NCI-H146 treated with DMSO at 0.1 percent for 48 hours (cell line): ENCODE data around the gene NSMCE3.
"Not testable (repeated sequence)": the region's sequence is repeated elsewhere in the genome, so short reads cannot be mapped to it uniquely, and the experiment has no call there.

Experiments used
- DNase-seq: peaks from one replicate; lab custom pipeline; 2025; ENCODE audit not compliant: unreplicated experiment; lab: John Stamatoyannopoulos, UW

Gene NSMCE3

DNA sequence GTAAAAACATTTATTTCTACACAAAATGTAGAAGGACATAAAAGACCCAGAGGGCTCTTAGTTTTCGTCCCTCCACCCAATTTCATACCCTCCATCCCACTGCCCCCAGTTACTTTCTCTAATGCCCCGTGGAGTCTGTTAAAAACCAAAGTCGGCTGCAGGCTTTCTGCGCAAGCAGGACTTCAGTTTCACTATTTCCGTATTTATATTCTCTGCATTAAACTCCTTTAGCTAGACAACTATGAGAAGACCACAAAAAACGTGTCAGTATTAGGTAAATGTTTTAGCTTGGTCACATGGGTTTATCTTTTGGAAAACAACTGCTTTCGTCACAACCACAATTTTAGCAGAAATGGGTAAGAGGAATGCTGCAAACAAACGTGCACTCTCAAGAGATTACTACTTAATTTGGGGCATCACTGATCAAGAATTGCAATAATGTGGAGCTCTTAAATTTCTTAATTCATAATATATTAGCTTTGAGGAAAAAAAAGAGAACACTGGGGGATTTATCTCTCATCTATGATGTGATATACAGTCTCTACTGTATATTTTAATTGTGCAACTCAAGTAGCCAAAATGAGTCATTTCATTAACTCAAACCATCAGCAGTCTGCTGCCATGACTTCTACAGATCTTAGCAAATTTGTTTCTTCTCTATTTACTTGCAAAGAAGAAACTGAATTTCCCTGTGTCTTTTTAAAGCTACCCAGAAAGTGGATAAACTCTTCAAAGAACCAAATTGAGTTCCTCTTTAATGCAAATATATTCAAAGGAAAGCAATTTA is 740 bp upstream of the NSMCE3 start:
- DNase-seq, result no peak

DNA sequence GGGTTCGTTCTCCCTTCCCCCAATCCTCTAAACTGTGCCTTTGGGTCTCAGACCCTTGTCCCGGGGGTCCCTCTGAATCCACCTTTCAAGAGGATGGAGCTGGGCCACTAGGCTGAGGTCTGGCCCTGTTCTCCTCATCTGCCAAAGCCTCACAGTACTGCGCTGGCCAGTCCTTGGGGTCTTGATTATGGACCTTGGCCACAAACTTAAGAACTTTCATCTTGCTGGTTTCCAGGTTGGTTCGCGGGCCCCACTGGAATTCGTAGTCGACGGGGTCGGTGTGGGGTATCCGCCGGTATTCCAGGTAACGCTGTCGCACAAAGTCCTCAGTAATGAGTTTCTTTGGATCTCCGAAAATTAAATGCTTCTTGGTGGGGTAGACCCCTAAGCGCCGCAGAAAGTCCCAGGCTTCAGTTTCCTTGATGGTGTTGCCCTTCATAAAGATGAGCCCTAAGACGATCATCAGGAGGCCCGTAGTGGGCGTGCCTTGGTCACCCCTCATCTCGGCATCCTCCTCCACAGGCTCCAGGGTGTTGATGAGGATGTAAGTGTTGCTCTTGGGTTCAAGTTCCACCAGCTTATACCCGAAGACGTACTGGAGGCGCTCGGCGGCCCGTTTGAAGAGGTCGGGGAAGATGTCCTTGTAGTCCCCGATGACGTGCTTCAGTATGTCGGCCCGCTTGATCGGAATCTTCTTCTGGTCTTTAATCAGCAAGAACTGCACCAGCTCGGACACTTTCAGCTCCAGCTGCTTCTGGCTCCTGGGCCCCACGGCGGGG is 727 bp downstream of the NSMCE3 start:
- DNase-seq, result no peak

DNA sequence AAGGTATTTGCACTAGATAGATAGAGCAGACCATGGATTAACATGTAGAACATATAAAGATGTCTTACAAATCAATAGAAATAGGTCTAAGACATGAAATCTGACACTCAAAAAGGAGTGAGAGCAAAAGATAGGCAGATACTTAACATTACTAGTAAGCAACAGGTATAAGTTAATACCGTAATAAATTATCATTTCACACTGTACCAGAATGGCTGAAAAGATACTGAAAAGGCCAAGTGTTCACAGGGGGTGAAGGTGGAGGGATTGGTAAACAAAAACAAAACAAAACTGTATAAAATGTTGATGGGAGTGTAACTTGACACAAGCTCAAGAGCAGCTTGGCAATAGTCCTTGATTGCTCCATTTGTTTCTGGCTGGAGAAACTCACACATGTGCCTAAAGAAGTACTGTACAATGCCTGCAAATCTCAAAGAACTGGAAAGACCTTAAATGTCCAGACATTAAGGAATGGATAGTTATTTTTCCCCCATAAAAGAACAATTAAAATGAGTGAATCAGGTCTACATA is 3.5 kb downstream of the NSMCE3 start:
- DNase-seq, result no peak

DNA sequence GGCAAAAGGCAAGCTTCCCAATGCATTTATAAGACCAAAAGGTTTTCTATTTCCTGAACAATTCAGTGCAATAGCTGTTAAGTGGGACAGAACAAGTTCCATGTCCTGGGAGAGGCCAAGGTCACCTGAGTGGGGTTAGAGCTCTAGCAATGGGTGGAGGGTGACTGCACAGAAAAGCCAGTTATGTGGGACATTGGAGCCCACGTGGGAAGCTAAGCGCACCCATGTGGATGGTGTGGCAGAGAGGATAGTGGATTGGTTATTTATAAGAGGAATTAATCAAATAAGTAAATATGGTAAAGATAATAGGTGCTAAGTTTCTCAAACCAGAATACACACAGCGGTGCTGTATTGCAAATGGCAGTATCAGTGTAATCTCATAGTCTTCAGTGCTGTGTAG is 6.3 kb downstream of the NSMCE3 start:
- no peak for DNase-seq

DNA sequence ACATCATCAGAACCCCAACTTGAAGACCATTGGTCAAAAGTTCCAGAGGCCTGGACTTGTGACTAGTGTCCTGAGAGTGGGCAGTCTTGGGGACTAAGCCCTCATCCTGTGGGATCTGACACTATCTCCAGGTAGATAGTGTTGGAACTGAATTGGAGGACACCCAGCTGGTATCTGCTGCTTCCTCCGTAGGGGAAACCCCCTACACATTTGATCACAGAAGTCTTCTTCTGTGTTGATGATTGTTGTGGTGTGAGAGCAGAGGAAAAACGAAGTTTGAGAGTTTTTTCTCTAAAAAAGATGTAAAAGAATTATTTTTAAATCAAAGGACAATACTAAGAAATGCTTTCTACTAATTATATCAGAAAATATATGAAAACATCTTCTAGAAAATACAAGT is 6.9 kb downstream of the NSMCE3 start:
- no peak for DNase-seq

DNA sequence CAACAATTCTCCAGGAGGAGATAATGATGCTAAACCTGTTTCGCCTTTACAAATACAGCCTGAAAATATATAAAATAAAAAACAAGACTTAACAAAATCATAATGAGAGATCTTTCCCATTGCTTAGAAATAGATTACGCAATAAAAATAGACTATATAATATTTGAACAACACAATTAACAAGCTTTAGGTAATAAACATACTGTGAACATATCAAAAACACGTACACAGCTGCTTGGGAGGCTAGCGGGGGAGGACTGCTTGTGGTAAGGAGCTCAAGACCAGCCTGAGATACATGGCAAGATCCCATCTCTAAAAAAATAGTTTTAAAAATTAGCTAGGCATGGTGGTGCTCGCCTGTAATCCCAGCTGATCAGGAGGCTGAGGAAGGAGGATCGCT is 8.7 kb downstream of the NSMCE3 start:
- no peak for DNase-seq

DNA sequence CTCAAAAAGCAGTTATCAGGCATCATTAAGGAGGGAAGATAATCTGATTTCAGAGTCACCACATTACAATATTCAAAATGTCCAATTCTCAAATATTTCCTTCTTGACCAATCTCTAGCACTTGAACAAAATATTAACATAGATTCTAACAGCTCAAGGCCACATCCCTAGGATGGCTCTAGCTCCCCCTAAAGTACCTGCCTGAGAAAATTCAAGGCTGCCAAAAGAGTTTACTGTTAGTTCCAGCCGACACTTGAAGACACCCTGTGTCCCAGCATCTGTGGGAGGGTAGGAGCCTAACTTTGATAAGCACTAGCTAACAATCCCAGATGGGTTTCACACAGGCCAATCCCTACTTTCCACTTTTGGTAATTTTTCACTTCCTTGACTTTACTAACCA is 10.4 kb downstream of the NSMCE3 start:
- no peak for DNase-seq

DNA sequence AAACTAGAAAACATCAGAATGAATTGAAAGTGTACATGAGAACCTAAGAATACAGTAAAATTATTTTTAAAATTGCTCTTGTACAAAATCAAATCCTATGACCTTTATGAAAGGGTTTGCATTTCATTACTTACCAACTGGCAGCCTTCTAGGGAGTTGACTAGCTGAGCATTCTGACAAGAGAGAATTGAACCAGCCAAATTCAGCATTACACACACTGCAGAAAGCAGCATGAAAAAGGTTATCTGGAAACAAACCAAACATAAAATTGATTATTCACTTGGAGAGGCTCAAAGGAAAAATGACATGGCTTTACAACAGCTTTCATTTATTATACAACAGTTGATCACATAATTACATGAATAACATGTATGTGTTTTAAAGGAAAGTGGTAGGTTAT is 17.4 kb downstream of the NSMCE3 start:
- DNase-seq, result no peak

DNA sequence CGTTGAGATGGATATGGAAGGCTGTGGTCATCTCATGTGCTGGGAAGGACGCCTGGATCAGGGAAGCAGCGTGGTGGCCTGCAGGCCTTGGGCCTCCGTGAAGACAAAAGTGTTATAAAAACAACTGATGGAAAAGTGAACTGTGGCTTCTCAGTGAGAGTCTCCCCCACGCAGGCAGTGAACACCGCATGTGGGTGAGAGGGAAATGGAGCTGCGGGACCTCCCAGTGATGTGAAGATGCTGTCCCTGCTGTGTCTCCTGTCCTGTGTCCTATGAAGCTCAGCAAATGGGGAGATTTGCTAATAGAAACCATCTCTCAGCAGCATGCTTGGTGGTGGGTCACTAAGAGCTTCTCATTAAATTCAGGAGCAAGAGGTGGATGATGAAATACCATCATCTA is 25.1 kb downstream of the NSMCE3 start:
- DNase-seq, result no peak

DNA sequence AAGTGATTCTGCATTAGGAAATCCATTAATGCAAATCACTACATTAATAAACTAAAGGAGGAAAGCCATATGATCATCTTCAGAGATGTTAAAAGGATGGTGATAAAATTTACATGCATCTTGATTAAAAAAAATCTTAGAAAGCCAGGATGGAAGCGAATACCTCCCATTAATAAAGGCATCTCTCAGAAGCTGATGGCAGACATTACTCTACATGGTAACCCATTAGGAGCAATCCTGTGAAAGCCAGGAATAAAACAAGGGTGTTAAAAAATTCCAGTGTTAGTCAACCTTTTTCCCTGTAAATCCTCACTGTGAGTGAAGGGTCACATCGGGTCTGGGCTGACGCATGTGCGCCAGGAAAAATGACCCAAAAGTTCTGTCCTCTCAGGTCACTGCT is 25.5 kb downstream of the NSMCE3 start:
- no peak for DNase-seq

DNA sequence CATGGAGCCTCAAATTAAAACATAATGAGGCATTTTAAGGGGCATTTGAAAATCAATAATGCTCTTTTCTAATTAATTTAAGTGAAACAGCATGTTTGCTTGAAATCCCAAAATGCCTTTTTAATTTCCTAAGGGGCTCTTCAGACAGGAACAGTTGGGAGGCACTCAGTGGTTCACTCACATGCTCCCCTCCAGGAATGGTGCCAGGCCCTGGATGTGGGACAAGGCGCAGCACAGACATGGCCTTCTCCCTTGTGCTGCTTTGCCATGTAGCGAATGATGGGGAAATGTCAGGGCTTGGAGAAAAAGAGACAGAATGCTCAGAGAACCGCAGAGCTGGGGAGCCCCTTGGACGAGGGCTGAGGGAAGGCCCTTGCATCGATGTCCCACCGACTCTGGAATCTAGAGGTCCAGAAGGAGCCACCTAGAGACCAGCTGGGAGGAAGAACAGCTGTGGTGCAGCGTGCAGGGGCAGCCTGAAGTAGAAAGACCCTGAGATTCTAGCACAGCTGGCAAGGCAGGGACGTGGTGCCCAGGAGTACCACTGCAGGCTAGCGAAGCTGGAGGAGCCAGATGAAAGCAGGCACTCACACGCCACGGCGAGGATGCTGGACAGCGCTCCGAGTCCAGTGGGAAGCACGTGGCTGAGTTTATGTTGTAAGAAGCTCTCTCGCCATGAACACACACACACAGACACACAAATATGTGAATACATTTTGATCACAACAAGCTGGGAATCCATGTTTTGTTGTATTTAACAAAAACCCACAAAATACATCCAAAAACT is 27.0 kb downstream of the NSMCE3 start:
- DNase-seq, result no peak

DNA sequence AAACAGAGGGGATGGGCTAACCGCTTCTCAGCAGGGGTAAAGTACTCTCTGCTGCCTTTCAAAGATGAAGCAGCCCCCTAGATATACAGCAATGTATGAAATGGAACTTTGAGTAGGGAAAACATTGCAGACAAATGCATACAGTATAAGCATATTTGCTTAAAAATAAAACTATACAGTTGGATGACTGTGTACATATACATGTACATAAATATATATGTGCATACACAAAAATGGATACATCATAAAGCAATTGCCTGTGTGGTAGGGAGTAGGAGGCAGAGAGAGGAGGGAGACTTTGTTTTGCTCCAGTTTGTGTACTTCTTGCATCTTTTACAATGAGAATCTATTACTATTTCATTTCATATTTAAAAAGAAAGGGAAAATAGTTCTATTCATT is 28.4 kb downstream of the NSMCE3 start:
- DNase-seq, result no peak

DNA sequence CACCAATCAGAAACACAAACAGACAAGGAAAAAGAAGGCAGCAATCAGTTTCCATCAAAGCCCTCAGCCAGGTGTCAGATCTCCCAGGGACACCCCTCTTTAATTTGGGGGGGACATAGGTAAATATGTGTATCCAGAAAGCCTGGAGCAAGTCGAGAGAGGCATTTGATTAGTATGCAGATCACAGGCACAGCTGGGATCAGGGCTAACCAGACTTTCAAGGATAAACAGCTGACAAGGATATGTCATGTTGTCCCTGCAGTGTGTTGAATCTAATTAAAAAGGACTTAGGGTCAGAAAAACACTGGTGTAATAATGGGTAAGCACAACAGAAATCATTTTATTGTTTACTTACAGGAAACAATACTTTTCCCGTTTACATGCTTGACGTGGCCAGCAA is 30.2 kb downstream of the NSMCE3 start:
- DNase-seq, result no peak

DNA sequence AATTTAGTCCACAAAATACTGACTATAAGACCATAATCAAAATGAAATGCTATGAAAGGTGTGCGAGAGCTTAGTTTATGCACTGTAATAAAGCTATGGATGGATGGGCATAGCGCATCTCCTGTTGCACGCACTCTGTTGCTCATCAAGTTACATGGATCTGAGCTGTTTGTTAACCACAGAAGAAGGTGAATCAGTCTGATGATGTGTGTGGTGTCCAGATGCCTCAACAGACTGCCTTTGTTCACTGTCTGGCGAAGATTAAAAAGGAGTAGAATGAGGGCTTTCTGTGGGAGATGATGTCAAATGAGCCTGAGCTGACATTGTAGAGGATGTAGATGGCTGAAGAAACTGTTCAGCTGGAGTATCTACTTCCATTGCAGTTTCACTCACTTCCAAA is 36.1 kb downstream of the NSMCE3 start:
- no peak for DNase-seq

DNA sequence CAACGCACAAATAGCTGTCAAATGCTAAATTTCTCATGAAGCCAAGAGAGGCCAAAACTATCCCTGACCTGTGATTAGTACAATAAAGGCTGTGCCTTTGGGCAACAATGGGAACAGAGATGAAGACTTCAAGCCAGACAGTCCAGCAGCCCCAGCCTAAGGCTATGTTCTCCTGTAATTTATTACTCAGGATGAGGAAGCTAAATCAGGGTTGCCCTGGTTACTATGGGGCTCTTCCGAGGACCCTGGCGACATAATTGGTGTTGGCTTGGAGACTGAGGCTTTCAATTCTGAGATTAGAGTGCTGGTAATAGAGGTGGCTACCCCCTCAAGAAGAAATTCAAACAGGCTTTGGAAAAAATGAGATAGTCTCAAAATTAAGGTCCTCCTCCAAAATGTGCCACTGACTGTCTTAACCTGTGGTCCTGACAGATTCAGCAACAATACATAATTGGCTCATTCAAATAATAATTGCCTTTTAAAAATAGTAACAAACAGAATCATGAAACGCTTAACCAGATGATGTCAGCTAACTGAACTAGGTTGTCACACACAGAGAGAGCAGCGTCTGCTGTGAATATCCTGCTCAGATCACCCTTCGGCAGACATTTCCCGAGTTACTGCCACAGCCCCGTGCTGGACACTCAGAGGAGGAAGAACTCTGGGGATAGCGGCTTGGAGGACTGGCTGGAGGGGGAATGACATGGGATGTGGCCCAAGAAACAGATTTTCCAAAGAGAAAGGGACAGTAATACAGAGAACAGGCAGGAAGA is 43.0 kb downstream of the NSMCE3 start:
- no peak for DNase-seq

DNA sequence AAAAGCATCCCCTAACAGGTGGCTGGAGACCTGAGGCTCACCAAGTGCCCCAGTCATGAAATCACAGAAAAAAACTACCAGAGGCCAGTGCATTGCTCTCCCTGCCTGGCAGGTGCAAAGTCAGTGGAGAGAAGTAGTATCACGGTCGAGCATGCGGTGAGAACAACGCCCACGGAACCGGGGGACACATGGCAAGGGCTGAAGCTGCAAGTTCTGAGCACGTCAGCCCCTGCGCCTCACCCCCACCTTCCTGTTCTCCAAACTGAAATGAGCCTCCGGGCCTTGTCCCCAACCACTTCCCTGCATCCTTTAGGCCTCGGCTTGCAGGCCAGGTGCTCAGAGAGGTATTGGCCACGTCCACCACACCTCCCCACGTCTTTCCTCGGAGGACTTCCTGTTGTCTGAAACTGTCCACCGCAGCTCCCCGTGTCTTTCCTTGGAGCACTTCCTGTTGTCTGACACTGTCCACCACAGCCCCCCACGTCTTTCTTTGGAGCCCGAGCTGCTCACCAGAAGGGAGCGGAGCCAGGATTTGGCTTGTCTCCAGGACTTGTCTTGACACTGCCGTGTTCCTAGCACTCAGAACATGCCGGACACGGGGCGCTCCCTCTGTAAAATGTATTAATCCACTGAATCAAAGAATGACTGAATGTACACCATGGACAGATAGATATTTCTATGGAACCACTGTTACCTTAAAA is 43.9 kb downstream of the NSMCE3 start:
- DNase-seq, result no peak

DNA sequence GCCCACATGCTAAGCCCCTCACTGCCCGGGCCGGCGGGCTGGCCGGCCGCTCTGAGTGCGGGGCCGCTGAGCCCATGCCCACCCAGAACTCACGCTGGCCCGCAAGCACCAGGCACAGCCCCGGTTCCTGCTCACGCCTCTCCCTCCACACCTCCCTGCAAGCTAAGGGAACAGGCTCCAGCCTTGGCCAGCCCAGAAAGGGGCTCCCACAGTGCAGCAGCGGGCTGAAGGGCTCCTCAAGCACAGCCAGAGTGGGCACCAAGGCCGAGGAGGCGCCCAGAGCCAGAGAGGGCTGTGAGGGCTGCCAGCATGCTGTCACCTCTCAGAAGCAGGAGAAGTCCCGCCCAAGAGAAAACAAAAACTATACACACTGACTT is 44.6 kb downstream of the NSMCE3 start:
- DNase-seq, result not testable (repeated sequence)

DNA sequence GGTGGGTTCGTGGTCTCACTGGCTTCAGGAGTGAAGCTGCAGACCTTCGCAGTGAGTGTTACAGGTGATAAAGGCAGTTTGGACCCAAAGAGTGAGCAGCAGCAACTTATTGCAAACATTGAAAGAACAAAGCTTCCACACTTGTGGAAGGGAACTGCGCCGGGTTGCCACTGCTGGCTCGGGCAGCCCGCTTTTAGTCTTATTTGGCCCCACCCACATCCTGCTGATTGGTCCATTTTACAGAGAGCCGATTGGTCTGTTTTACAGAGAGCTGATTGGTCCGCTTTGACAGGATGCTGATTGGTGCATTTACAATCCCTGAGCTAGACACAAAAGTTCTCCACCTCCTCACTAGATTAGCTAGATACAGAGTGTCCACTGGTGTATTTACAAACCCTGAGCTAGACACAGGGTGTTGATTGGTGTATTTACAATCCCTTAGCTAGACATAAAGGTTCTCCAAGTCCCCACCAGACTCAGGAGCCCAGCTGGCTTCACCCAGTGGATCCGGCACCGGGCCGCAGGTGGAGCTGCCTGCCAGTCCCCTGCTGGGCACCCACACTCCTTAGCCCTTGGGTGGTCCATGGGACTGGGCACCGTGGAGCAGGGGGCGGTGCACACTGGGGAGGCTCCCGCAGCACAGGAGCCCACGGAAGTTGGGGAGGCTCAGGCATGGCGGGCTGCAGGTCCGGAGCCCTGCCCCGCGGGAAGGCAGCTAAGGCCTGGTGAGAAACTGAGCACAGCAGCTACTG is 45.2 kb downstream of the NSMCE3 start:
- DNase-seq, result not testable (repeated sequence)

DNA sequence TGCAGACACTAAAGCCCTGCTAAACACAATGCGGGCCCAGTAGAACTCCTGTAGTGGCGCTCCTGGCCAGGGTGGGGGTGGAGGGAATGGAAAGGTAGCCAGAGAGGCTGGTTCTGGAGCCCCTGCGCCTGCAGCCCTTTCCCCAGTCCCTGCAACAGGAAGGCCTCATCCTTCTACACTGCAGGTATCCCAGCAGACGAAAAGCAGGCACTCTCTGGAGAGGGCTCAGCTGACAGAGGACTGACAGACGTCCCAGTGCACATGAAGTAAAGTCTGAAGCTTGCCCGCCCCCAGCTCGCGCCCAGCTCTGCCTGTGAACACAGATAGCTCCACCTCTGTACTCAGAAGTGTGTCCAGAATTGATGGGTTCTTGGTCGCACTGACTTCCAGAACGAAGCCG is 46.0 kb downstream of the NSMCE3 start:
- no peak for DNase-seq
